Vagina (tissue), 2 donors: ENCODE measurements around the gene PHPT1. TPM values are rescaled to one million over a fixed set of nuclear protein-coding genes. Genes with fewer than 3 reads are reported as not detected.

Source experiments
- DNase-seq, 2 donors: peaks; one replicate each; pipeline ENCODE4 v3.0.0-alpha.2; 2017; ENCODE audit errors: extremely low spot score in 2 of 2
- H3K27ac ChIP-seq: fragments of 200-600 bp; sonication (generic); one replicate; pipeline ENCODE4 v1.5.1; 2019
- H3K27me3 ChIP-seq: fragments of 200-600 bp; sonication (generic); one replicate; pipeline ENCODE4 v1.5.1; 2019
- H3K36me3 ChIP-seq, 2 donors: fragments of 200-600 bp; sonication (generic); one replicate each; pipeline ENCODE4 v1.5.1; 2017 to 2019
- H3K4me1 ChIP-seq: fragments of 200-600 bp; sonication (generic); one replicate; pipeline ENCODE4 v1.5.1; 2019
- H3K4me3 ChIP-seq, 2 donors: fragments of 200-600 bp; sonication (generic); 1 replicate in 1 of 2; 2 replicates in 1 of 2; pipeline ENCODE4 v1.5.1; 2016 to 2019
- H3K9me3 ChIP-seq: fragments of 200-600 bp; sonication (generic); one replicate; pipeline ENCODE4 v1.5.1; 2019
- POLR2A ChIP-seq, 2 donors: fragments of 450-650 bp; IDR thresholded peaks; one replicate each; pipeline ENCODE4 v1.6.1; 2017; ENCODE audit warnings: antibody characterized with exemption in 2 of 2, mild to moderate bottlenecking in 2 of 2, moderate library complexity in 2 of 2
- POLR2AphosphoS5 ChIP-seq, 2 donors: sonication (generic); formaldehyde crosslinking; IDR thresholded peaks; one replicate each; pipeline ENCODE4 v1.9.0; 2017; ENCODE audit warnings: antibody characterized with exemption in 2 of 2, mild to moderate bottlenecking in 2 of 2, low read depth in 1 of 2; ENCODE audit not compliant: insufficient read depth in 1 of 2
- intact Hi-C: fragments of 100-400 bp; cut with DNase I; formaldehyde crosslinking; loops from one replicate; pipeline ENCODE4 v1.15.1; 2023
- total RNA-seq: library from RNA; depleted of rRNA; stranded (reverse); fragments of >200 nt; gene quantifications from one replicate; pipeline ENCODE4 v1.2.3, GENCODE V29; 2016
- TF ChIP-seq, protein P1 (sequence below), 3 experiments: fragments of 450-650 bp in 2 of 3; fragments of 200-600 bp in 1 of 3; sonication (generic) in 1 of 3; IDR thresholded peaks; one replicate each; pipeline ENCODE4 v1.5.1; 2017 to 2019; ENCODE audit warnings: antibody characterized with exemption in 3 of 3, mild to moderate bottlenecking in 2 of 3, moderate library complexity in 2 of 3

PHPT1 gene
- total RNA-seq, 1 donor from 2014 or later = 38.1 TPM

DNA sequence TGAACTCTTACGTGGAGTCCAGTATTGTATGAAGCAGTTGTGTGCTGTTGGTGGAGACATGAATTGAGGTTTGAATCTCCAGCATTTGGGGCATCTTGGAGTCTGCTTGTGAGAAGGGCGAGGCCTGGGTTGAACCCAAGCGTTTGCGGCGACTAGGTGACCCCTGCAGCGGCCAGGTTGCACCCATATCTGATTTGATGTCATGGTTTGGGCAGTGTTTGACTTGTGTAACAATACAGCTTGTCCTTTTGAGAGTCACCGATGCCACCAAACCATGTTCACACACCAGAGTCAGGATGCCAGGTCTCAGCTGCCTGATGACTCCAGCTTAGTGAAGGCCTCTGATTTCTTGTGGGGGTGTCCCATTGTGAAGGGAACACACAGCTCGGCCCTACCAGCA, 39.2 kb downstream of the PHPT1 start:
- intact Hi-C loops = no loop called here
- DNase-seq = no peak
- TF ChIP-seq, protein P1, sequence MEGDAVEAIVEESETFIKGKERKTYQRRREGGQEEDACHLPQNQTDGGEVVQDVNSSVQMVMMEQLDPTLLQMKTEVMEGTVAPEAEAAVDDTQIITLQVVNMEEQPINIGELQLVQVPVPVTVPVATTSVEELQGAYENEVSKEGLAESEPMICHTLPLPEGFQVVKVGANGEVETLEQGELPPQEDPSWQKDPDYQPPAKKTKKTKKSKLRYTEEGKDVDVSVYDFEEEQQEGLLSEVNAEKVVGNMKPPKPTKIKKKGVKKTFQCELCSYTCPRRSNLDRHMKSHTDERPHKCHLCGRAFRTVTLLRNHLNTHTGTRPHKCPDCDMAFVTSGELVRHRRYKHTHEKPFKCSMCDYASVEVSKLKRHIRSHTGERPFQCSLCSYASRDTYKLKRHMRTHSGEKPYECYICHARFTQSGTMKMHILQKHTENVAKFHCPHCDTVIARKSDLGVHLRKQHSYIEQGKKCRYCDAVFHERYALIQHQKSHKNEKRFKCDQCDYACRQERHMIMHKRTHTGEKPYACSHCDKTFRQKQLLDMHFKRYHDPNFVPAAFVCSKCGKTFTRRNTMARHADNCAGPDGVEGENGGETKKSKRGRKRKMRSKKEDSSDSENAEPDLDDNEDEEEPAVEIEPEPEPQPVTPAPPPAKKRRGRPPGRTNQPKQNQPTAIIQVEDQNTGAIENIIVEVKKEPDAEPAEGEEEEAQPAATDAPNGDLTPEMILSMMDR (IDR thresholded peaks at IDR 0.05) = no peak
- no peak for TF ChIP-seq POLR2AphosphoS5 (IDR thresholded peaks at IDR 0.05; ENCODE audit: insufficient read depth in 1 of 2, low read depth in 1 of 2)
- no peak for TF ChIP-seq POLR2A (IDR thresholded peaks at IDR 0.05)
- no peaks in the 10 kb centered on the region for H3K36me3 ChIP-seq
- no peaks in the 10 kb centered on the region for H3K27me3 ChIP-seq
- no peaks in the 10 kb centered on the region for H3K9me3 ChIP-seq
- H3K4me1 ChIP-seq = peaks cover 22% of the 10 kb centered on the region
- no peak overlapping the region for H3K4me3 ChIP-seq
- no peak overlapping the region for H3K27ac ChIP-seq

- no peaks in the 10 kb centered on the region for H3K9me3 ChIP-seq
- intact Hi-C loops = no loop called here
- no peaks in the 10 kb centered on the region for H3K27me3 ChIP-seq
- TF ChIP-seq, protein P1 (IDR thresholded peaks at IDR 0.05) = no peak
- TF ChIP-seq POLR2A (IDR thresholded peaks at IDR 0.05) (no peak), POLR2AphosphoS5 (IDR thresholded peaks at IDR 0.05; ENCODE audit: insufficient read depth in 1 of 2, low read depth in 1 of 2) (no peak)
- H3K4me3 ChIP-seq = no peak overlapping the region
- no peak overlapping the region for H3K27ac ChIP-seq
- no peaks in the 10 kb centered on the region for H3K36me3 ChIP-seq
- DNase-seq = no peak
- H3K4me1 ChIP-seq = peaks cover 22% of the 10 kb centered on the region
Measured at GRCh38 chr9:136889858-136890257, 40.6 kb downstream of the PHPT1 start.

DNA sequence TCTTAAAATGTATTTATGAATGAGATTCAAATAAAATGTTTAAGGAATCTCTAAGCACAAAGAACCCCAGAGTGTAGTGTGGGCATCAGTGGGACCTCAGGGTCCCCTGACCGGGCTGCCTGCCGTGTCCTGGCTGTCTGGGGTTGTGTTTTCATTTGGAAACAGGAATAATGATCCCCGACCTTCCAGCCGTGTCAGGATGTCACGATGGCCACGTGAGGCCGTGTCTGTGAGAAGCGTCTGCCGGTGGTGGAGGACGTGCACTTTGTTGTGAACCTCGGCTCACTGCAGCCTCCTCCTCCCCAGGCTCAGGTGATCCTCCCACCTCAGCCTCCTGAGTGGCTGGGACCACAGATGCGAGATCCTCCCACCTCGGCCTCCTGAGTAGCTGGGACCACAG, 41.5 kb downstream of the PHPT1 start:
- intact Hi-C loops = no loop called here
- no peak overlapping the region for H3K4me3 ChIP-seq
- TF ChIP-seq, protein P1 (IDR thresholded peaks at IDR 0.05) = no peak
- no peak for TF ChIP-seq POLR2AphosphoS5 (IDR thresholded peaks at IDR 0.05; ENCODE audit: insufficient read depth in 1 of 2, low read depth in 1 of 2)
- TF ChIP-seq POLR2A (IDR thresholded peaks at IDR 0.05) = no peak
- peaks cover 17% of the 10 kb centered on the region for H3K4me1 ChIP-seq
- H3K27ac ChIP-seq = no peak overlapping the region
- no peaks in the 10 kb centered on the region for H3K9me3 ChIP-seq
- H3K27me3 ChIP-seq = no peaks in the 10 kb centered on the region
- H3K36me3 ChIP-seq = no peaks in the 10 kb centered on the region
- no peak for DNase-seq

- intact Hi-C loops = no loop called here
- Histone ChIP-seq H3K9me3 (no peaks in the 10 kb centered on the region), H3K36me3 (peaks cover 0 to 19% of the 10 kb centered on the region in 2 donors), H3K4me1 (peaks cover 7% of the 10 kb centered on the region), H3K27me3 (no peaks in the 10 kb centered on the region), H3K27ac (no peak overlapping the region), H3K4me3 (no peak overlapping the region)
- no peak for DNase-seq
- TF ChIP-seq POLR2A (IDR thresholded peaks at IDR 0.05) = no peak
Measured at GRCh38 chr9:136896027-136896426, 46.8 kb downstream of the PHPT1 start.

- peaks cover 0 to 19% of the 10 kb centered on the region in 2 donors for H3K36me3 ChIP-seq
- no peak overlapping the region for H3K27ac ChIP-seq
- no peak for TF ChIP-seq POLR2AphosphoS5 (IDR thresholded peaks at IDR 0.05; ENCODE audit: insufficient read depth in 1 of 2, low read depth in 1 of 2)
- TF ChIP-seq, protein P1 (IDR thresholded peaks at IDR 0.05) = no peak
- H3K9me3 ChIP-seq = no peaks in the 10 kb centered on the region
- H3K4me3 ChIP-seq = no peak overlapping the region
- no peak for DNase-seq
- no peaks in the 10 kb centered on the region for H3K27me3 ChIP-seq
- peaks cover 33% of the 10 kb centered on the region for H3K4me1 ChIP-seq
- intact Hi-C loops = no loop called here
Measured at GRCh38 chr9:136898483-136899100, 49.4 kb downstream of the PHPT1 start.
